Measurements from ENCODE around the gene LSM3.

The LSM3 gene

GRCh38 chr3:14135581-14135980 lies 43.0 kb upstream of the LSM3 start:
- Histone ChIP-seq H3K4me3 (ENCODE audit: low read depth in 1 of 2, low read length in 2 of 2) (no peak overlapping the region), H3K9me3 (ENCODE audit: control insufficient read depth in 1 of 2, low read length in 2 of 2) (no peaks in the 10 kb centered on the region), H3K4me1 (ENCODE audit: control insufficient read depth in 1 of 2, insufficient read depth in 2 of 2, low read length in 2 of 2) (peaks cover 27 to 29% of the 10 kb centered on the region in 2 donors), H3K9ac (ENCODE audit: low read depth in 1 of 2, low read length in 2 of 2) (no peak overlapping the region), H3K27me3 (ENCODE audit: control insufficient read depth in 1 of 2, insufficient read depth in 2 of 2, low read length in 2 of 2) (no peaks in the 10 kb centered on the region), H3K36me3 (ENCODE audit: control insufficient read depth in 1 of 2, insufficient read depth in 2 of 2, low read length in 2 of 2) (peaks cover 61 to 98% of the 10 kb centered on the region in 2 donors), H3K27ac (ENCODE audit: low read depth, low read length) (no peak overlapping the region)

GRCh38 chr3:14137004-14137403 lies 41.6 kb upstream of the LSM3 start:
- Histone ChIP-seq H3K27ac (ENCODE audit: low read depth, low read length) (no peak overlapping the region), H3K4me1 (ENCODE audit: control insufficient read depth in 1 of 2, insufficient read depth in 2 of 2, low read length in 2 of 2) (peaks cover 27 to 31% of the 10 kb centered on the region in 2 donors)

GRCh38 chr3:14137445-14137844 lies 41.2 kb upstream of the LSM3 start:
- H3K4me1 ChIP-seq (ENCODE audit: control insufficient read depth in 1 of 2, insufficient read depth in 2 of 2, low read length in 2 of 2), result peaks cover 23 to 30% of the 10 kb centered on the region in 2 donors
- no peaks in the 10 kb centered on the region for H3K27me3 ChIP-seq (ENCODE audit: control insufficient read depth in 1 of 2, insufficient read depth in 2 of 2, low read length in 2 of 2)
- H3K9ac ChIP-seq (ENCODE audit: low read depth in 1 of 2, low read length in 2 of 2), result no peak overlapping the region
- peaks cover 58 to 95% of the 10 kb centered on the region in 2 donors for H3K36me3 ChIP-seq (ENCODE audit: control insufficient read depth in 1 of 2, insufficient read depth in 2 of 2, low read length in 2 of 2)
- no peak overlapping the region for H3K4me3 ChIP-seq (ENCODE audit: low read depth in 1 of 2, low read length in 2 of 2)
- H3K9me3 ChIP-seq (ENCODE audit: control insufficient read depth in 1 of 2, low read length in 2 of 2), result no peaks in the 10 kb centered on the region
- H3K27ac ChIP-seq (ENCODE audit: low read depth, low read length), result no peak overlapping the region

More at GRCh38 chr3:14137004-14137403, 41.6 kb upstream of the LSM3 start:
- H3K36me3 ChIP-seq (ENCODE audit: control insufficient read depth in 1 of 2, insufficient read depth in 2 of 2, low read length in 2 of 2), result peaks cover 60 to 96% of the 10 kb centered on the region in 2 donors
- H3K27me3 ChIP-seq (ENCODE audit: control insufficient read depth in 1 of 2, insufficient read depth in 2 of 2, low read length in 2 of 2), result no peaks in the 10 kb centered on the region
- no peak overlapping the region for H3K9ac ChIP-seq (ENCODE audit: low read depth in 1 of 2, low read length in 2 of 2)
- no peak overlapping the region for H3K4me3 ChIP-seq (ENCODE audit: low read depth in 1 of 2, low read length in 2 of 2)
- no peaks in the 10 kb centered on the region for H3K9me3 ChIP-seq (ENCODE audit: control insufficient read depth in 1 of 2, low read length in 2 of 2)

DNA sequence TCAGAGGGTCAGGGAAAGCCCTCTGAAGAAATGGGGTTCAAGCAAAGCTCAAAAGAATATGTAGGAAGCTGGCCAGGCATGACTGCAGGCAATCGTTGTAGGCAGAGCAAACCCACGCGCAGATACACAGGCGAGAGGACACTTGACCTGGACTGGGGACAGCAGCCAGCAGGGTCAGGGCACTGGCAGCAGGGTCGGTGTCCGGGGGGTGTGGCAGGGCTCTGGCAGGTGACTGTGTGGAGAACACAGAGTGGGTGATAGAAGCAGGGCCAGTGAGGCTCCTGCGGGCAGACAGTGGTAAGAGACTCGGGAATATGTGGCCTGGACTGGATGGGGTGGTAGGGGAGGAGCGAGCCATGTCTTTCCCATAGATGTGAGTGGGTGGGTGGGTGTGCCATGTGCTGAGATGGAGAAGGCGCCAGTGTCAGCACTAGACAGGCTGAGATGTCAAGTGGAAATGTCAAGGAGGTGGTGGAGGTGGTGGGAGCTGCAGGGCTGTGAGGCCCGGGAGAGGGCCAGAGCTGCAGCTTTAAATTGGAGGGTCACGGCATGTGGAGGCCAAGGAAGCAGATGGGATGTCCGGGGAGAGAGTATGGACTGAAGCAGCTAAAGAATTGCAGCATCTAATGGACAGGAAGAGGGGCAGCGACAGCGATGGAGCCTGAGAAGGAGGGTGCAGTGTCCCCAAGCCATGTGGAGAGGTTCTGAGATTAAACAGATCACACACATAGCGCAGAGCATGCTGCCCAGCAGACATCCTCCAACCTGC lies 40.3 kb upstream of the LSM3 start:
- Histone ChIP-seq H3K9me3 (ENCODE audit: control insufficient read depth in 1 of 2, low read length in 2 of 2) (no peaks in the 10 kb centered on the region), H3K4me1 (ENCODE audit: control insufficient read depth in 1 of 2, insufficient read depth in 2 of 2, low read length in 2 of 2) (peaks cover 16 to 22% of the 10 kb centered on the region in 2 donors), H3K27ac (ENCODE audit: low read depth, low read length) (no peak overlapping the region), H3K27me3 (ENCODE audit: control insufficient read depth in 1 of 2, insufficient read depth in 2 of 2, low read length in 2 of 2) (no peaks in the 10 kb centered on the region), H3K9ac (ENCODE audit: low read depth in 1 of 2, low read length in 2 of 2) (no peak overlapping the region), H3K36me3 (ENCODE audit: control insufficient read depth in 1 of 2, insufficient read depth in 2 of 2, low read length in 2 of 2) (peaks cover 53 to 93% of the 10 kb centered on the region in 2 donors), H3K4me3 (ENCODE audit: low read depth in 1 of 2, low read length in 2 of 2) (no peak overlapping the region)

DNA sequence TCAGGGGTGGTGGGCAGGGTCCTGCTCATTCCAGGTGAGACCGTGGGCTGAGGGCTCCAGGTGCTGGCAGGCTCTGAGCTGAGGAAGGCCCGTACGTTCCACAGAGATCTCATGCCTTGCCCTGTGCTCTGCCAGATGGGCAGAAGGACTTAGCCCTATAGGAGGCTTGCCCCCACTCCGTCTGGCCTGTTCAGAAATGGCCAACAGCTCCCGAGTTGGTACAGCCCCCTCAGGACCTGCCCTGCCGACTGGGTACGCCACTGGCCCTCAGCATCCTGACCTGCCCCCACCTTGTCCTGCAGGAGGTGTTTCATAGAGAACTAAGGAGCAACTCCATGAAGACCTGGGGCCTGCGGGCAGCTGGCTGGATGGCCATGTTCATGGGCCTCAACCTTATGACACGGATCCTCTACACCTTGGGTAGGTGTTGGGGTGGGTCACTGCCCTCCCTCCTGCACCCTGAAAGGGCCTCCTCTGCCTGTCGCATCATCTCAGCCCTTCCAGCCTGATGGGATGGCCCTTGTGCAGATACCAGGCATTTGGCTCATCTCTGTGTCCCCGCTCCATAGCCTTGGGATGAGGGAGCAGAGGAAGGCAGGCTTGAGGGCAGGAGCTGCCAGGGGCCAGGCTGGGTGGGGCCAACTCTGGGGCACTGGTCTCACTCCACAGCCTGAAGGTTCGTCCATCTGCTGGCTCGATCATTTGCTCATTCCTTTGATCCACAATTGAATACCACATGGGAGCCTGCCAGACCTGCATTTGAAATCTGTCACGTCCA lies 39.5 kb upstream of the LSM3 start:
- peaks cover 47 to 86% of the 10 kb centered on the region in 2 donors for H3K36me3 ChIP-seq (ENCODE audit: control insufficient read depth in 1 of 2, insufficient read depth in 2 of 2, low read length in 2 of 2)
- no peaks in the 10 kb centered on the region for H3K9me3 ChIP-seq (ENCODE audit: control insufficient read depth in 1 of 2, low read length in 2 of 2)
- H3K9ac ChIP-seq (ENCODE audit: low read depth in 1 of 2, low read length in 2 of 2), result no peak overlapping the region
- H3K4me3 ChIP-seq (ENCODE audit: low read depth in 1 of 2, low read length in 2 of 2), result no peak overlapping the region
- peaks cover 15 to 19% of the 10 kb centered on the region in 2 donors for H3K4me1 ChIP-seq (ENCODE audit: control insufficient read depth in 1 of 2, insufficient read depth in 2 of 2, low read length in 2 of 2)
- H3K27ac ChIP-seq (ENCODE audit: low read depth, low read length), result no peak overlapping the region
- no peaks in the 10 kb centered on the region for H3K27me3 ChIP-seq (ENCODE audit: control insufficient read depth in 1 of 2, insufficient read depth in 2 of 2, low read length in 2 of 2)

- Histone ChIP-seq H3K4me3 (ENCODE audit: low read depth in 1 of 2, low read length in 2 of 2) (no peak overlapping the region), H3K9me3 (ENCODE audit: control insufficient read depth in 1 of 2, low read length in 2 of 2) (no peaks in the 10 kb centered on the region), H3K9ac (ENCODE audit: low read depth in 1 of 2, low read length in 2 of 2) (no peak overlapping the region), H3K36me3 (ENCODE audit: control insufficient read depth in 1 of 2, insufficient read depth in 2 of 2, low read length in 2 of 2) (peaks cover 40 to 79% of the 10 kb centered on the region in 2 donors), H3K27ac (ENCODE audit: low read depth, low read length) (no peak overlapping the region), H3K4me1 (ENCODE audit: control insufficient read depth in 1 of 2, insufficient read depth in 2 of 2, low read length in 2 of 2) (peaks cover 20 to 24% of the 10 kb centered on the region in 2 donors), H3K27me3 (ENCODE audit: control insufficient read depth in 1 of 2, insufficient read depth in 2 of 2, low read length in 2 of 2) (no peaks in the 10 kb centered on the region)
Measured at GRCh38 chr3:14139771-14140170, 38.8 kb upstream of the LSM3 start.

GRCh38 chr3:14140668-14141067 lies 37.9 kb upstream of the LSM3 start:
- H3K27ac ChIP-seq (ENCODE audit: low read depth, low read length), result no peak overlapping the region

GRCh38 chr3:14141144-14141543 lies 37.5 kb upstream of the LSM3 start:
- no peak overlapping the region for H3K4me3 ChIP-seq (ENCODE audit: low read depth in 1 of 2, low read length in 2 of 2)
- H3K27me3 ChIP-seq (ENCODE audit: control insufficient read depth in 1 of 2, insufficient read depth in 2 of 2, low read length in 2 of 2), result no peaks in the 10 kb centered on the region
- H3K27ac ChIP-seq (ENCODE audit: low read depth, low read length), result no peak overlapping the region
- H3K9ac ChIP-seq (ENCODE audit: low read depth in 1 of 2, low read length in 2 of 2), result no peak overlapping the region
- no peaks in the 10 kb centered on the region for H3K9me3 ChIP-seq (ENCODE audit: control insufficient read depth in 1 of 2, low read length in 2 of 2)
- H3K36me3 ChIP-seq (ENCODE audit: control insufficient read depth in 1 of 2, insufficient read depth in 2 of 2, low read length in 2 of 2), result peaks cover 34 to 71% of the 10 kb centered on the region in 2 donors
- peaks cover 28 to 32% of the 10 kb centered on the region in 2 donors for H3K4me1 ChIP-seq (ENCODE audit: control insufficient read depth in 1 of 2, insufficient read depth in 2 of 2, low read length in 2 of 2)

More at GRCh38 chr3:14140668-14141067, 37.9 kb upstream of the LSM3 start:
- peaks cover 36 to 73% of the 10 kb centered on the region in 2 donors for H3K36me3 ChIP-seq (ENCODE audit: control insufficient read depth in 1 of 2, insufficient read depth in 2 of 2, low read length in 2 of 2)
- H3K4me3 ChIP-seq (ENCODE audit: low read depth in 1 of 2, low read length in 2 of 2), result no peak overlapping the region
- H3K9ac ChIP-seq (ENCODE audit: low read depth in 1 of 2, low read length in 2 of 2), result no peak overlapping the region
- no peaks in the 10 kb centered on the region for H3K9me3 ChIP-seq (ENCODE audit: control insufficient read depth in 1 of 2, low read length in 2 of 2)
- no peaks in the 10 kb centered on the region for H3K27me3 ChIP-seq (ENCODE audit: control insufficient read depth in 1 of 2, insufficient read depth in 2 of 2, low read length in 2 of 2)
- H3K4me1 ChIP-seq (ENCODE audit: control insufficient read depth in 1 of 2, insufficient read depth in 2 of 2, low read length in 2 of 2), result peaks cover 28 to 32% of the 10 kb centered on the region in 2 donors

- peaks cover 36 to 72% of the 10 kb centered on the region in 2 donors for H3K36me3 ChIP-seq (ENCODE audit: control insufficient read depth in 1 of 2, insufficient read depth in 2 of 2, low read length in 2 of 2)
- peaks cover 22 to 26% of the 10 kb centered on the region in 2 donors for H3K4me1 ChIP-seq (ENCODE audit: control insufficient read depth in 1 of 2, insufficient read depth in 2 of 2, low read length in 2 of 2)
- no peaks in the 10 kb centered on the region for H3K27me3 ChIP-seq (ENCODE audit: control insufficient read depth in 1 of 2, insufficient read depth in 2 of 2, low read length in 2 of 2)
- no peaks in the 10 kb centered on the region for H3K9me3 ChIP-seq (ENCODE audit: control insufficient read depth in 1 of 2, low read length in 2 of 2)
- peak overlapping the region; percentile 35 for H3K27ac ChIP-seq (ENCODE audit: low read depth, low read length)
- no peak overlapping the region for H3K4me3 ChIP-seq (ENCODE audit: low read depth in 1 of 2, low read length in 2 of 2)
- no peak overlapping the region for H3K9ac ChIP-seq (ENCODE audit: low read depth in 1 of 2, low read length in 2 of 2)
Measured at GRCh38 chr3:14141602-14142341, 36.8 kb upstream of the LSM3 start.
